ENCODE data around the gene COASY. TPM values are rescaled to one million over a fixed set of nuclear protein-coding genes. Genes with fewer than 3 reads are reported as not detected.
A peak's percentile ranks its signal among the peaks of the same experiment; 100 is the strongest.
"Not testable (repeated sequence)": the region's sequence is repeated elsewhere in the genome, so short reads cannot be mapped to it uniquely, and the experiment has no call there.

The COASY gene
- total RNA-seq, 1 donor: 13.4 TPM

DNA sequence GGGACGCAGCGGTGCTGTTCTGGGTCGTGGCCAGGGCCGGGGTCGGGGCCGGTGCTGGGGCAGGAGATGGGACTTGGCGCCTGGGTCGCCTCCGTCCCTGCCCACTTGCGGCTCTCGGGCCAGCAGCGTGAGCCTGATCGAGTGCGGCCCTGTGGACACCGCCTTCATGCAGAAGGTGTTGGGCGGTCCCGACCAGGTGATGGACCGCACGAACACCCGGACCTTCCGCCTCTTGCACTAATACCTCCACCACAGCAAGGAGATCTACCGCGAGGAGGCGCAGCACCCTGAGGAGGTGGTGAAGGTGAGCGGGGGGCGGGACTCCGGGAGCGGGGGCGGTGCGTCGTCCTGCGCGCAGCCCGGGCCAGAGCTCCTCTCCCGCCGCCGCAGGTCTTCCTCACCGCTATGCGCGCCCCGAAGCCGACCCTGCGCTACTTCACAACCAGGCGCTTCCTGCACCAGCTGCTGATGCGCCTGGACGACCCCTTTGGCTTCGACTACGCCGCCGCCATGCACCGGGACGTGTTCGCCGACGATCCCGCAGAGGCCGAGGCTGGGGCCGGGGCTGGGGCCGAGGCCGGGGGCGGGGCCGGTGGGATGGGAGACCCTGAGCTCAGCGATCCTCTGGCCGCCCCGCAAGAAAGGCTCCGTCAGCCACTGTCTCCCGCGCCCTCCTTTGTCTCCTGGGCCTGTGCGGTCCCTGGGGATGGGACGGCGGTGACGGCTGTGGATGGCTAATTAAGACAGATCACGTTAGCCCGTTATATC is 13.7 kb upstream of the COASY start:
- Histone ChIP-seq H3K4me3 (ENCODE audit: insufficient read depth, low read length) (peak overlapping the region; percentile 28), H4K20me1 (ENCODE audit: insufficient read depth, low read length) (peaks cover 4% of the 10 kb centered on the region), H3K4me2 (ENCODE audit: insufficient read depth, low read length) (peak overlapping the region; percentile 23), H3K4me1 (ENCODE audit: insufficient read depth, low read length) (no peaks in the 10 kb centered on the region), H3K9me3 (ENCODE audit: low read depth, low read length) (no peaks in the 10 kb centered on the region), H3K27ac (ENCODE audit: low read depth, low read length) (no peak overlapping the region), H3K79me2 (ENCODE audit: insufficient read depth, low read length) (no peaks in the 10 kb centered on the region), H3K27me3 (ENCODE audit: insufficient read depth, low read length) (no peaks in the 10 kb centered on the region), H3K36me3 (ENCODE audit: insufficient read depth, low read length) (peaks cover 11% of the 10 kb centered on the region), H2AFZ (ENCODE audit: low read length) (no peak overlapping the region)
- TF ChIP-seq, protein P1, sequence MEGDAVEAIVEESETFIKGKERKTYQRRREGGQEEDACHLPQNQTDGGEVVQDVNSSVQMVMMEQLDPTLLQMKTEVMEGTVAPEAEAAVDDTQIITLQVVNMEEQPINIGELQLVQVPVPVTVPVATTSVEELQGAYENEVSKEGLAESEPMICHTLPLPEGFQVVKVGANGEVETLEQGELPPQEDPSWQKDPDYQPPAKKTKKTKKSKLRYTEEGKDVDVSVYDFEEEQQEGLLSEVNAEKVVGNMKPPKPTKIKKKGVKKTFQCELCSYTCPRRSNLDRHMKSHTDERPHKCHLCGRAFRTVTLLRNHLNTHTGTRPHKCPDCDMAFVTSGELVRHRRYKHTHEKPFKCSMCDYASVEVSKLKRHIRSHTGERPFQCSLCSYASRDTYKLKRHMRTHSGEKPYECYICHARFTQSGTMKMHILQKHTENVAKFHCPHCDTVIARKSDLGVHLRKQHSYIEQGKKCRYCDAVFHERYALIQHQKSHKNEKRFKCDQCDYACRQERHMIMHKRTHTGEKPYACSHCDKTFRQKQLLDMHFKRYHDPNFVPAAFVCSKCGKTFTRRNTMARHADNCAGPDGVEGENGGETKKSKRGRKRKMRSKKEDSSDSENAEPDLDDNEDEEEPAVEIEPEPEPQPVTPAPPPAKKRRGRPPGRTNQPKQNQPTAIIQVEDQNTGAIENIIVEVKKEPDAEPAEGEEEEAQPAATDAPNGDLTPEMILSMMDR (IDR thresholded peaks at IDR 0.05; ENCODE audit: extremely low read depth, low read depth, low read length): no peak
- peak; percentile 90 for DNase-seq (ENCODE audit: insufficient read length, low spot score, missing footprints)

DNA sequence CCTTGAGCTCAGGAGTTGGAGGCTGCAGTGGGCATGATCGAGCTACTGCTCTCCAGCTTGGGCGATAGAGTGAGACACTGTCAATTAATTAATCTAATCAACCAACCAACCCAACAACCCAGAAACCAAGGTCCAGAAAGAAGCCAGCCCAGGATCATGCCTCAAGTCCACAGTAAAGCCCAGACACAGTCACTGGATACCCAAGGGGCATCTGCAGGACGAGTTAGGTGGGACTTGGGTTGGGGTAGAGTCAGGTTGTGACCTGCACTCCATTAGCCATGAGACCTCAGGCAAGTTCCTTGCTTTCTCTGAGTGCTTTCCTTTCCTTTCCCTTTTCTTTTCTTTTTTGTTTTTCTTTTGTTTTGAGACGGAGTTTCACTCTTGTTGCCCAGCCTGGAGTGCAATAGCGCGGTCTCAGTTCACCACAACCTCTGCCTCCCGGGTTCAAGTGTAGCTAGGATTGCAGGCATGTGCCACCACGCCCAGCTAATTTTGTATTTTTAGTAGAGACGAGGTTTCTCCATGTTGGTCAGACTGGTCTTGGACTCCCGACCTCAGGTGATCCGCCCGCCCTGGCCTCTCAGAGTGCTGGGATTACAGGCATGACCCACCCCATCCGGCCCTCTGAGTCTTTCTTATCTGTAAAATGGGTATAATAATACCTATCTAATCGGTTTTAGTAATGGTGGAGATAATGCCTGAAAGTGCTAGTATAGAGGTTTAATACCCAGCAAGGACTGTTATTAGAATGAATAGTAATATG is 12.8 kb upstream of the COASY start:
- H3K79me2 ChIP-seq (ENCODE audit: insufficient read depth, low read length): peaks cover 6% of the 10 kb centered on the region
- peak overlapping the region; percentile 23 for H3K4me2 ChIP-seq (ENCODE audit: insufficient read depth, low read length)
- H3K36me3 ChIP-seq (ENCODE audit: insufficient read depth, low read length): peaks cover 2% of the 10 kb centered on the region
- TF ChIP-seq, protein P1 (IDR thresholded peaks at IDR 0.05; ENCODE audit: extremely low read depth, low read depth, low read length): no peak
- no peak overlapping the region for H3K27ac ChIP-seq (ENCODE audit: low read depth, low read length)
- H2AFZ ChIP-seq (ENCODE audit: low read length): no peak overlapping the region
- H4K20me1 ChIP-seq (ENCODE audit: insufficient read depth, low read length): peaks cover 7% of the 10 kb centered on the region
- H3K9me3 ChIP-seq (ENCODE audit: low read depth, low read length): no peaks in the 10 kb centered on the region
- H3K4me3 ChIP-seq (ENCODE audit: insufficient read depth, low read length): no peak overlapping the region
- DNase-seq (ENCODE audit: insufficient read length, low spot score, missing footprints): peak; percentile 82
- no peaks in the 10 kb centered on the region for H3K27me3 ChIP-seq (ENCODE audit: insufficient read depth, low read length)
- peaks cover 5% of the 10 kb centered on the region for H3K4me1 ChIP-seq (ENCODE audit: insufficient read depth, low read length)

DNA sequence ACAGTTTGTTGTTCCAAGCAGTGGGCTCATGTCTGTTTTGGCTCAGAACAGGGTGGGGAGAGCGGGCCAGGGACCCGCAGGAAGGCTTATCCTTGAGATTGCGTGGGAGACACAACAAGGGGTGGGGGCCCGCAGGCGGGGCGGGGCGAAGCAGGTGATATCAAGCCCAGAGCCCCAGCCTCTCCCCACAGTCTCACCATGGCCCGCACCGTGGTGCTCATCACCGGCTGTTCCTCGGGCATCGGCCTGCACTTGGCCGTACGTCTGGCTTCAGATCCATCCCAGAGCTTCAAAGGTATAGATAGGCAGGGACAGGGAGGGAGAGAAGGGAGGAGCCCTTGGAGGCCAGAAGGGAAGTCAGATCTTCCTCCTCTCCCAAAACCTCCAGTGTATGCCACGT is 9.2 kb upstream of the COASY start, which contains the start of gene HSD17B1:
Gene HSD17B1, plus strand, starts transcription at position 188 of the 400 bp plus-strand sequence. Its CDS starts 11 bp downstream, at position 199.
- H4K20me1 ChIP-seq (ENCODE audit: insufficient read depth, low read length); H3K27ac ChIP-seq (ENCODE audit: low read depth, low read length); H3K9me3 ChIP-seq (ENCODE audit: low read depth, low read length); H3K27me3 ChIP-seq (ENCODE audit: insufficient read depth, low read length); H3K36me3 ChIP-seq (ENCODE audit: insufficient read depth, low read length); H2AFZ ChIP-seq (ENCODE audit: low read length): not testable (repeated sequence)
- DNase-seq (ENCODE audit: insufficient read length, low spot score, missing footprints): peak; percentile 49
- Histone ChIP-seq H3K4me2 (ENCODE audit: insufficient read depth, low read length) (peak within 1 kb of the TSS; percentile 98), H3K79me2 (ENCODE audit: insufficient read depth, low read length) (peaks cover 16% of the 10 kb centered on the region), H3K4me1 (ENCODE audit: insufficient read depth, low read length) (peaks cover 13% of the 10 kb centered on the region), H3K4me3 (ENCODE audit: insufficient read depth, low read length) (peak within 1 kb of the TSS; percentile 91)

DNA sequence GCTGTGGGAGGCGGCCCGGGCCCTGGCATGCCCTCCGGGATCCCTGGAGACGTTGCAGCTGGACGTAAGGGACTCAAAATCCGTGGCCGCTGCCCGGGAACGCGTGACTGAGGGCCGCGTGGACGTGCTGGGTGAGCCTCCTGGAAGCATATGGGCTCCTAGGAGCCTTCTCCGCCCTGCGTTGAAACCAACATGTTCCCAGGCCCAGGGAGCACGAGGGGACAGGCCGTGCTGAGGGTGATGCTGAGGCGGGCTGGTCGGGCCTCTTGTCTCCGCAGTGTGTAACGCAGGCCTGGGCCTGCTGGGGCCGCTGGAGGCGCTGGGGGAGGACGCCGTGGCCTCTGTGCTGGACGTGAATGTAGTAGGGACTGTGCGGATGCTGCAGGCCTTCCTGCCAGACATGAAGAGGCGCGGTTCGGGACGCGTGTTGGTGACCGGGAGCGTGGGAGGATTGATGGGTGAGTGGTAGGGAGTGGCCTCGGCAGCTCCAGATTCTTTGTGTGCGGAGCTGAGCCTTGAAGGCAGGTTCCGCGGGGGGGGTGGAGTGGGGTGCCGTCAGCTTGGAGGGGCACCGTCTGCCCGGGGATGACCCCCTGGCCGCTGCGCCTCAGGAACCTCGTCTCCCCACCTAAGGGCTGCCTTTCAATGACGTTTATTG is 8.7 kb upstream of the COASY start:
- Histone ChIP-seq H3K4me2 (ENCODE audit: insufficient read depth, low read length) (peak overlapping the region; percentile 98), H3K4me3 (ENCODE audit: insufficient read depth, low read length) (peak overlapping the region; percentile 91)
- DNase-seq (ENCODE audit: insufficient read length, low spot score, missing footprints): peak; percentile 89

More for the DNA sequence above, 8.7 kb upstream of the COASY start:
- Histone ChIP-seq H3K9me3 (ENCODE audit: low read depth, low read length) (no peaks in the 10 kb centered on the region), H2AFZ (ENCODE audit: low read length) (no peak overlapping the region), H4K20me1 (ENCODE audit: insufficient read depth, low read length) (peaks cover 7% of the 10 kb centered on the region), H3K36me3 (ENCODE audit: insufficient read depth, low read length) (no peaks in the 10 kb centered on the region), H3K4me1 (ENCODE audit: insufficient read depth, low read length) (peaks cover 13% of the 10 kb centered on the region), H3K27ac (ENCODE audit: low read depth, low read length) (no peak overlapping the region), H3K27me3 (ENCODE audit: insufficient read depth, low read length) (no peaks in the 10 kb centered on the region), H3K79me2 (ENCODE audit: insufficient read depth, low read length) (peaks cover 16% of the 10 kb centered on the region)
- TF ChIP-seq, protein P1 (IDR thresholded peaks at IDR 0.05; ENCODE audit: extremely low read depth, low read depth, low read length): no peak

Measured in osteoblast (primary cell).